ENCODE data around the gene KIAA2012. TPM values are rescaled to one million over a fixed set of nuclear protein-coding genes. Genes with fewer than 3 reads are reported as not detected.

Gene KIAA2012
- total RNA-seq, 1 donor from 2014 or later, result not detected

DNA sequence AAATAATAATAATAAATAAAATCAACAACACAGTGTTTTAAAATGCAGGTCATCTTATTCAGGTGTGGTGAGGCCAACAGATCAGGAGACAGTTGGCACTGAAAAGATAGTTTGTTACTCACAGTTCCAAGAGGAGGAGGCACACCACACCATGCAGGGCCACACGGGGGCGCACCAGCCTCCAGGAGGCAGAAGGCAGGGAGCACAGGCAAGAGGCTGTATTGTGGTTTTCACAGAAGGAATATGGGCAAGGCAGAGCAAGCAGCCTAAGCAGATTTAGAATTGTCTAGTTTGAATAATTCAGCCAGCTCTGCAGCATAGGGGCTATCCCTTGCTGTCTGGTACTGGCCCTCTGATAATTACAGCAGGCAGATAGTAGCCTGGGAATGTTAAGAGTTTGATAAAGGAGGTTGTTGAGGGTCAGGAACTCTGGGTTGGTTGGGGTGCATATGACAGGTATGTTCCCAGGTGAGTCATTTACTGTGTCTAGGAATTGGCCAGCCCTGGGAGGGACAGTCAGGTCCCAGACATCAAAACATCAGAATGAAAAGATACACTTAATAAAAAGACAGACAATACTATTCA is 31.3 kb downstream of the KIAA2012 start:
- H3K27ac Mint-ChIP-seq, result no peak overlapping the region
- ATAC-seq (ENCODE audit: low read depth), result no peak
- H3K4me1 Mint-ChIP-seq, result no peaks in the 10 kb centered on the region
- no peaks in the 10 kb centered on the region for H3K9me3 Mint-ChIP-seq
- peaks cover 9% of the 10 kb centered on the region for H3K27me3 Mint-ChIP-seq
- intact Hi-C loops (cut with micrococcal nuclease), result no loop called here
- TF ChIP-seq, protein P1, sequence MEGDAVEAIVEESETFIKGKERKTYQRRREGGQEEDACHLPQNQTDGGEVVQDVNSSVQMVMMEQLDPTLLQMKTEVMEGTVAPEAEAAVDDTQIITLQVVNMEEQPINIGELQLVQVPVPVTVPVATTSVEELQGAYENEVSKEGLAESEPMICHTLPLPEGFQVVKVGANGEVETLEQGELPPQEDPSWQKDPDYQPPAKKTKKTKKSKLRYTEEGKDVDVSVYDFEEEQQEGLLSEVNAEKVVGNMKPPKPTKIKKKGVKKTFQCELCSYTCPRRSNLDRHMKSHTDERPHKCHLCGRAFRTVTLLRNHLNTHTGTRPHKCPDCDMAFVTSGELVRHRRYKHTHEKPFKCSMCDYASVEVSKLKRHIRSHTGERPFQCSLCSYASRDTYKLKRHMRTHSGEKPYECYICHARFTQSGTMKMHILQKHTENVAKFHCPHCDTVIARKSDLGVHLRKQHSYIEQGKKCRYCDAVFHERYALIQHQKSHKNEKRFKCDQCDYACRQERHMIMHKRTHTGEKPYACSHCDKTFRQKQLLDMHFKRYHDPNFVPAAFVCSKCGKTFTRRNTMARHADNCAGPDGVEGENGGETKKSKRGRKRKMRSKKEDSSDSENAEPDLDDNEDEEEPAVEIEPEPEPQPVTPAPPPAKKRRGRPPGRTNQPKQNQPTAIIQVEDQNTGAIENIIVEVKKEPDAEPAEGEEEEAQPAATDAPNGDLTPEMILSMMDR (IDR thresholded peaks at IDR 0.05), result no peak
- H3K4me3 Mint-ChIP-seq, result no peak overlapping the region
- DNase-seq, result no peak
- H3K36me3 Mint-ChIP-seq (ENCODE audit: low read depth), result no peaks in the 10 kb centered on the region
- POLR2A ChIA-PET, result no interaction called here
- CTCF ChIA-PET, result no interaction called here

DNA sequence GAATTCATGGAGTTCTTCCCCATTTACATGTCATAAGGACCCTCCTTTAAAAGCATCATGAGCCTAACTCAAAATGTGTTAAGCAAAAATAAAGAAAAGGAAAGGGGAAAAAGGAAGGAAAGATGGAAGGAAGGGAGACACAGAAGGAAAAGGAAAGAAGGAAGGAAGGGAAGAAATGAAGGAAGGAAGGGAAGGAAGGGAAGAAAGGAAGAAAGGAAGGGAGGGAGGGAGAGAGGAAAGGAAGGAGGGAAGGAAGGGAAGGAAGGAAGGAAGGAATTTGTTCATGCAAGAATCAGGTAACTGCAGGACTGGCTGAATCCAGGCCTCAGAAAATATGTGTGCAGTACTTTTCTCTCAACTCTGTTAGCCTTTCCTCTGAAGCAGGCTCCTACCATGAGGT is 32.0 kb downstream of the KIAA2012 start:
- no peak overlapping the region for H3K4me3 Mint-ChIP-seq
- H3K9me3 Mint-ChIP-seq, result no peaks in the 10 kb centered on the region
- no peak for DNase-seq
- intact Hi-C loops (cut with micrococcal nuclease), result no loop called here
- TF ChIP-seq, protein P1 (IDR thresholded peaks at IDR 0.05), result no peak
- H3K4me1 Mint-ChIP-seq, result no peaks in the 10 kb centered on the region
- H3K27me3 Mint-ChIP-seq, result peaks cover 11% of the 10 kb centered on the region
- ATAC-seq (ENCODE audit: low read depth), result no peak
- H3K36me3 Mint-ChIP-seq (ENCODE audit: low read depth), result no peaks in the 10 kb centered on the region
- no peak overlapping the region for H3K27ac Mint-ChIP-seq
- POLR2A ChIA-PET, result no interaction called here
- CTCF ChIA-PET, result no interaction called here

DNA sequence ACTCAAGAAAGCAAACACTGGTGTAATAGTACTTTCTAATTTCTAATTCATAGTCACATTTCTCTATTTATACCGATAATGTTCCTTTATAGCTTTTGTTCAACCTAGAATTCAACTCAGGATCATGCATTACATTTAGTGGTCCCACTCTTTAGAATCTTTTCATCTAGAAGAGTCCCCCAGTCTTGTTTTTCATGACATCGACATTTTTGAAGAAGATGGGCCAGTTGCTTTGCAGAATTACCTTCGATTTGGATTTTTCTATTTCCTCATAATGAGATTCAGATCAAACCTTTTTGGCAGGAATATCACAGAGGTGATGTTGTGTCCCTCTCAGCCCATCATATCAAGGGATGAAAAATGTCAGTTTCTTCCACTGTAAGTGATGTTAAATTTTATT is 35.3 kb downstream of the KIAA2012 start:
- no peaks in the 10 kb centered on the region for H3K36me3 Mint-ChIP-seq (ENCODE audit: low read depth)
- no peak overlapping the region for H3K4me3 Mint-ChIP-seq
- ChIA-PET CTCF (no interaction called here), POLR2A (no interaction called here)
- H3K27me3 Mint-ChIP-seq, result peaks cover 15% of the 10 kb centered on the region
- DNase-seq (no peak), ATAC-seq (ENCODE audit: low read depth) (no peak)
- H3K9me3 Mint-ChIP-seq, result no peaks in the 10 kb centered on the region
- intact Hi-C loops (cut with micrococcal nuclease), result no loop called here
- TF ChIP-seq, protein P1 (IDR thresholded peaks at IDR 0.05), result no peak
- no peaks in the 10 kb centered on the region for H3K4me1 Mint-ChIP-seq
- H3K27ac Mint-ChIP-seq, result no peak overlapping the region

DNA sequence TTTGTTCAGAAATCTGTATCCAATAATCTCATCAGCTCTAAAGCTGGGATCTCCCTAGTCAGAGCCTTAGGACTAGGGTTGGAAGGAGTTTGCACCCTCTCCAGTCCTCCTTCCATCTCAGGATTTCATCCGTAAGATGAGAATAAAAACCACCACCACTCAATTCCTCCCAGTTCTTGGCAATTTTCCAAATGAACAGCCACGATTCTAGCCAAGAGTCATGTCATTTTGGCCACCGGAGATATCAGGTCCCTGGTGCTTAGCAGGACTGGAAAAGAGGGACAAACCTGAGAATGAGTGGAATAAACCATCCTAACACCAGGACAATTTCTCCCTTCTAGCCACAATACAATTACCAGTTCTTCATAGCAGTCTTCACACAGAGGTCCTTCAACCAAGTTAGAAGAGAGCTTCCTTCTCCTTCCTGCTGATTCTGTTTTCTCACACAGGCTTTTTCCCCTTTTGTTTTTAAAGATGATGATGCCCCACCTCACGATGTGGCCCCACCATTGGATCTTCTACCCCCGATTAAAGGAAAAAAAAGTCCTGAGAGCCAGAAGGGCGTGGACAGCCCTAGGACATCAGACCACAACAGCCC is 36.2 kb downstream of the KIAA2012 start:
- H3K36me3 Mint-ChIP-seq (ENCODE audit: low read depth), result no peaks in the 10 kb centered on the region
- H3K27me3 Mint-ChIP-seq, result peaks cover 15% of the 10 kb centered on the region
- TF ChIP-seq, protein P1 (IDR thresholded peaks at IDR 0.05), result no peak
- no peak overlapping the region for H3K27ac Mint-ChIP-seq
- CTCF ChIA-PET, result interaction anchor here (0.6 to 1.7 kb wide), 2 partner anchors 249 to 345 kb away, joined by 3 to 7 read pairs; no protein-coding TSS in a partner anchor
- H3K9me3 Mint-ChIP-seq, result no peaks in the 10 kb centered on the region
- DNase-seq, result no peak
- intact Hi-C loops (cut with micrococcal nuclease), result no loop called here
- no peaks in the 10 kb centered on the region for H3K4me1 Mint-ChIP-seq
- POLR2A ChIA-PET, result no interaction called here
- no peak for ATAC-seq (ENCODE audit: low read depth)
- no peak overlapping the region for H3K4me3 Mint-ChIP-seq

DNA sequence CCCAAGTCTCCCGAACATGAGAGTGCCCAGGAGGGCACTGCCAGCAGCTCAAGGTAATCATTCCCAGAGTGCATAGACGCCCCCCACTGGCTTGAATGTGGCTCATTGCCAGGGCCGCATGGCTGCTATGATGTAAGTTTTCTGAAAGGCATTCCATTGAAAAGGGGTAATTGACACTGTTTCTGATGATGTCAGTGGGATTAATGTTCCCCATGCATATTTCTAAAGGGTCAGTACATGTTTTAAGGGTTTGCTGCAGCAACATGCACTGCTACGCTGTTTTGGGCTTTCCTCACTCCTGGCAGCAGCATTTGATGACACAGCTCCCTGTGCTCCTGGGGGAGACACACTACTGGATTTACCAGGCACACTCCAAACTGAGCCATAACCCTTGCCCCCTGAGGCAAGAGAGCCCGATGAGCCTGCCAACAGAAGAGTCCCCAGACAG is 36.7 kb downstream of the KIAA2012 start:
- ChIA-PET POLR2A (no interaction called here), CTCF (interaction anchor here (0.6 to 1.7 kb wide), 2 partner anchors 249 to 345 kb away, joined by 3 to 7 read pairs; no protein-coding TSS in a partner anchor)
- no peaks in the 10 kb centered on the region for H3K9me3 Mint-ChIP-seq
- intact Hi-C loops (cut with micrococcal nuclease), result no loop called here
- ATAC-seq (ENCODE audit: low read depth) (no peak), DNase-seq (no peak)
- H3K27ac Mint-ChIP-seq, result no peak overlapping the region
- H3K4me3 Mint-ChIP-seq, result no peak overlapping the region
- TF ChIP-seq, protein P1 (IDR thresholded peaks at IDR 0.05), result no peak
- peaks cover 17% of the 10 kb centered on the region for H3K27me3 Mint-ChIP-seq
- H3K36me3 Mint-ChIP-seq (ENCODE audit: low read depth), result no peaks in the 10 kb centered on the region
- H3K4me1 Mint-ChIP-seq, result no peaks in the 10 kb centered on the region

Data from activated B cell treated with CpG ODN at 0.5 μM for 24 hours (primary cell).